Right ventricle myocardium superior (tissue), 1 donor: Measurements from ENCODE around the gene PGBD4. TPM values are rescaled to one million over a fixed set of nuclear protein-coding genes. Genes with fewer than 3 reads are reported as not detected.
"Not testable (repeated sequence)": the region's sequence is repeated elsewhere in the genome, so short reads cannot be mapped to it uniquely, and the experiment has no call there.

Experiments
- ATAC-seq: fragments of 200-7000 bp; cut with Tn5 transposase; one replicate; pipeline ENCODE4 v1.9.1; 2020; ENCODE audit warnings: mild to moderate bottlenecking; ENCODE audit not compliant: poor library complexity
- DNase-seq: peaks from one replicate; pipeline ENCODE4 v3.0.0-alpha.2; 2020
- intact Hi-C: fragments of 100-400 bp; cut with DNase I; formaldehyde crosslinking; loops from one replicate; pipeline ENCODE4 v1.11.2; 2022
- total RNA-seq: library from RNA; stranded (reverse); fragmentation: NEBNext Ultra II Directional; extraction: Animal tissue kit (Norgen Biotek cat#: 25700); gene quantifications from one replicate; pipeline ENCODE4 v1.2.1, GENCODE V29; 2021
- donor health status: DM: no; HTN: yes; CAD: no; lungs with severe emphysema.

The PGBD4 gene
- total RNA-seq, 1 donor from 2014 or later: 1.3 TPM

GRCh38 chr15:34107315-34107714 is 5.4 kb downstream of the PGBD4 start:
- intact Hi-C loops: no loop called here
- DNase-seq (no peak), ATAC-seq (no peak)

- ATAC-seq (no peak), DNase-seq (no peak)
- intact Hi-C loops: no loop called here
These were observed 8.1 kb downstream of the PGBD4 start for GRCh38 chr15:34109797-34110663.

DNA sequence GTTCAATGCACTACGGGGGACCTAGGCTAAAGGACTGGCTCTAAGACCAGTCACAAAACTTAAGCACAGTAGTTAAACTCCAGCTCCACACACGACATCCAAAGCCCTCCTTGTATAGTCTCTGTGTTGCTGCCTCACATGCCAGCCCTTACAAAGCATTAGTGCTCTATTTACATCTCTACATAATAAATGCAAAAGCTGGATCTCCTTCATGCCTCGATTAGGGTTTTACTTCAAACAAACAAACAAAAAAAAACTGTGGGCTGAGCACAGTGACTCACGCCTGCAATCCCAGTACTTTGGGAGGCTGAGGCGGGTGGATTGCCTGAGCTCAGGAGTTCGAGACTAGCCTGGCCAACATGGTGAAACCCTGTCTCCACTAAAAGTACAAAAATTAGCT is 9.6 kb downstream of the PGBD4 start:
- ATAC-seq (no peak), DNase-seq (no peak)
- intact Hi-C loops: no loop called here

- DNase-seq (no peak), ATAC-seq (no peak)
- intact Hi-C loops: no loop called here
These were observed 12.3 kb downstream of the PGBD4 start for GRCh38 chr15:34114215-34114614.

DNA sequence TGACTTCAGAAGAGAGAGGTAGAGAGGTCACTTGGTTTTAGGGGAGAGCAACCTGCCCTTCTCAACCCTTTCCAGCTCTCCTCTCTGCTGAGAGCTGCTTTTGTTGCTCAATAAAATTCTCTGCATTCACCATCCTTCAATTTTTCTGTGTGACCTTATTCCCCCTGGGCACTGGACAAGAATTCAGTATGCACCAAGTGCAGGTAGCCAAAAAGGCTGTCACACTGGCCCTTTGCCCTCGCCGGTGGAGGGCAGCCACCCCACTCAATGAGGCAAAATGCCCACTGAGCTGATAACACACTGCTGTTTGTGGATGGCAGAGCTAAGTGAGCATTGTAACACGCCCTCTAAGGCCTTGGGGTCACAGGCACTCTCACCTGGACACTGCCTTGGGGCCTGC is 12.9 kb downstream of the PGBD4 start:
- intact Hi-C loops: no loop called here
- DNase-seq (no peak), ATAC-seq (no peak)

- no peak for ATAC-seq
- intact Hi-C loops: no loop called here
- no peak for DNase-seq
These were observed 14.7 kb downstream of the PGBD4 start for GRCh38 chr15:34116620-34117019.

GRCh38 chr15:34119291-34119690 is 17.4 kb downstream of the PGBD4 start:
- ATAC-seq (no peak), DNase-seq (no peak)
- intact Hi-C loops: no loop called here

GRCh38 chr15:34120420-34120819 is 18.5 kb downstream of the PGBD4 start:
- DNase-seq, ATAC-seq, intact Hi-C loops: not testable (repeated sequence)

GRCh38 chr15:34121786-34122185 is 19.9 kb downstream of the PGBD4 start:
- ATAC-seq, intact Hi-C loops, DNase-seq: not testable (repeated sequence)

- intact Hi-C loops: no loop called here
- DNase-seq (no peak), ATAC-seq (no peak)
These were observed 20.9 kb downstream of the PGBD4 start for GRCh38 chr15:34122771-34123183.

DNA sequence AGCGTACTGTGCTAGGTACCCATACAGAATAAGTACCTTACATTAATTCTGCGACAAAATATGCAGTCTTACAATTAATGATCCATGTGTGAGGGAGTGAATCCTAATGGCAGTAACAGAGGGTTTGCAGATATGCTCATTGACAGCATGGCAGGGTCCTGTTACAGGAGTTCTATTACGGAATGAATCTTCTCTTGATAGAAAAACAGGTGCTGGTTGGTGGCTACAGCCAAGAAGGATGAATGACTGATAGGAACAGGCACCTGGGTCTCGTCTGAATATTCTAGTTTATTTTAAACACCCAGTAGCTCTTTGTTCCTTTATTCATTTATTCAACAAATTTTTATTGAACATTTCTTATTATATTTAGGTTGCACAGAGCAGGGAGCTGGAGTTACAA is 22.8 kb downstream of the PGBD4 start:
- intact Hi-C loops: no loop called here
- ATAC-seq: no peak
- DNase-seq: no peak

DNA sequence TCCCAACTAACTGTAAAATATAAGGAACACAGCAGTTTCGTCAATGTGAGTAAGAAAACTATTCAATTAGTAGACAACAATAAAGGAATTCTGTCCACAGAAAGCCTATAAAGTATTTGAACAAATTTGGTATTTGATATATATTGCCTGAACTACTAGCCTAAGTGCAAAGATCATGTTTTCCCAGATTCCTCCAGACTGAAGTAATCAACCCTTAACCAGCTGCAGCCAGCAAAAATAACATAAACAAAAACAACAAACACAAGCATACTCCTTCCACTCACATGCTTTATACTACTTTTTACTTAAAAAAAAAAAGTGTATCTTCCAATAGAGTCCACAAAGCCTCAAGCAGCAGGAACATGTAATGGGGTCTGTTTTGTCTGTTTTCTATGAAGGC is 24.1 kb downstream of the PGBD4 start:
- no peak for ATAC-seq
- intact Hi-C loops: no loop called here
- no peak for DNase-seq

DNA sequence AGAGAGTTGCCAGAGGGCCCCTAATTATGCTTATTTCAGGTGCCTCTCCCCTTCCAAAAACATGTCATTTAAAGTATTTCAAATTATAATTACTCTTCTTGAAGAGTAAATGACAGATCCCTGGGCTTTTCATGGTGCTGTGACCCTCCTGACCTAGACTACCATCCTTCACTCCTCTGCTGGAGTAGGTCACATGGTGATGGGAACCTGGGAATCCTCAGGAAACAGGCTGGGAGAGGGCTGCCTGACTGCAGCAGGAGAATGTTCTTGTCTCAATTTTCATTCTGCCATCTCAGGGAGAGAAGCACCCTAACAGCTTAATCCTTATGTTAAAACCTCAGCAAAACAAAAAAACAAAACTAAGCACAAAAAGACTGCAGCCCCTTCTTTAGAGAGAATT is 24.6 kb downstream of the PGBD4 start:
- DNase-seq (no peak), ATAC-seq (no peak)
- intact Hi-C loops: no loop called here

DNA sequence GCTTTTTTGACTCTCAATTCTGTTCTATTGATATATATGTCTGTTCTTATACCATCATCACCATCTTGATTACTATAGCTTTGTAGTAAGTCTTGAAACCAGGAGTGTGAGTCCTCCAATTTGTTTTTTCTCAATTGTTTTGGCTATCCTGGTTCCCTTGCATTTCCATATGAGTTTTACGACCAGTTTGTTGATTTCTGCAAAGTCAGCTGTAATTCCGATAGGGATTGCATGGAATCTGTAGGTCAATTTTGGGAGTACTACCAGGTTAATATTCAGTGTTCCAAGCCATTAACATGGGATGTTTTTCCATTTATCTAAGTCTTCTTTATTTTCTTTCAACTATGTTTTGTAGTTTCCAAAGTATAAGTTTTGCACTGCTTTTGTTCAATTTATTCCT is 27.0 kb downstream of the PGBD4 start:
- DNase-seq (no peak), ATAC-seq (no peak)
- intact Hi-C loops: no loop called here

- no peak for ATAC-seq
- intact Hi-C loops: no loop called here
- DNase-seq: no peak
These were observed 31.0 kb downstream of the PGBD4 start for GRCh38 chr15:34132881-34133280.

- no peak for DNase-seq
- intact Hi-C loops: no loop called here
- ATAC-seq: no peak
These were observed 31.6 kb downstream of the PGBD4 start for GRCh38 chr15:34133511-34133910.

- intact Hi-C loops: no loop called here
- ATAC-seq: no peak
- DNase-seq: no peak
These were observed 45.7 kb downstream of the PGBD4 start for GRCh38 chr15:34147371-34148140.

DNA sequence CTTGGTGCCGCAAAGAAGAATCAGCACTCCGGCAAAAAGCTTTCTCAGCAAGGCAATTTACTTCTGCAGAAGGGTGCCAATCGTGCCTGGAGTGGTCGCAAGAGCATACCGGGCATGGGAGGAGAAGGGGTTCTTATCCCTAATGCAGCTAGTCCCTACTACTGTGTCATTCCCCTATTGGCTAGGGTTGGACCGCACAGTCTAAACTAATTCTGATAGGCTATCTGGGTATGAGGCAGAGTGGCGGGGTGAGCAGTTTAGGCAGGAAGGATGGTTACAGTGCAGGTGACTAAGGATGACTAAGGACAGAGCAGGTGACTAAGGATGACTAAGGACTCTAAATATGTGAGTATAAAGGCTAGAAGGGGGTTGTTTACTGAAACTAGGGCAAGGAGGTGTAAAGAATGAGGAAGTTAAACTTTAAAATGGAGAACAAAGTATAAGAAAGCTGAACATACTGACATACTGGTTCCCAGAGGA is 52.9 kb downstream of the PGBD4 start:
- DNase-seq (no peak), ATAC-seq (no peak)
- intact Hi-C loops: no loop called here

DNA sequence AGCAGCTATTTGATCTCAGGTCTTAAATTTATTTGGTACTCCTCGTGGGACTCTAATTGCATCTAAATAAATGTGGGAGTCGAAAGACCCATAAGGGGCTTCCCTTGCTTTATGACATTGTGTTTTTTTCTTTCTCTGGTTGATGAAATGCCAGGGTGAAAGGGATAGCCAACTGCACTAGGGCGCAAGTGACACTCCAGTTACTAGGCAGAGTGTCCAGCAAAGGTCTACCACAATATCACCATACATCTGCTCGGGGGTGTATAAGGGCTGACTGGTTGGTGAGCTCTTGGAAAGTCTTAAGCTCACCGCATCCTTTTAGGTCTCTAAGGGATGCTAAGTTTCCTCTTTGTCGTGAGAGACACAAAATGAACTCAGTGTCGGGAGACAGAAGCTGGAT is 54.0 kb downstream of the PGBD4 start:
- intact Hi-C loops: no loop called here
- ATAC-seq: no peak
- no peak for DNase-seq
